ENCODE results near the gene FUZ. TPM values are rescaled to one million over a fixed set of nuclear protein-coding genes. Genes with fewer than 3 reads are reported as not detected.

The FUZ gene
- total RNA-seq, 4 donors from 2014 or later, result 10.5 to 28.8 (median 23.3) TPM

- H3K27me3 ChIP-seq, result no peaks in the 10 kb centered on the region
- peak in 1 of 2 donors; percentile 18 for DNase-seq
- intact Hi-C loops (cut with DNase I; ENCODE audit: low total_unique reads), result no loop called here
- no peaks in the 10 kb centered on the region for H3K36me3 ChIP-seq
- H3K9me3 ChIP-seq, result no peaks in the 10 kb centered on the region
- no peak for TF ChIP-seq CTCF (IDR thresholded peaks at IDR 0.05)
- no peak for TF ChIP-seq POLR2A (IDR thresholded peaks at IDR 0.05)
- no peak overlapping the region for H3K4me3 ChIP-seq
- no peak overlapping the region for H3K27ac ChIP-seq
- peaks cover 0 to 5% of the 10 kb centered on the region in 2 donors for H3K4me1 ChIP-seq
These were observed 44.2 kb upstream of the FUZ start for GRCh38 chr19:49857061-49857837.

GRCh38 chr19:49856574-49857021, 43.5 kb upstream of the FUZ start:
- Histone ChIP-seq H3K27me3 (no peaks in the 10 kb centered on the region), H3K27ac (no peak overlapping the region), H3K4me3 (no peak overlapping the region), H3K4me1 (peaks cover 0 to 11% of the 10 kb centered on the region in 2 donors), H3K9me3 (no peaks in the 10 kb centered on the region), H3K36me3 (no peaks in the 10 kb centered on the region)
- no peak for DNase-seq
- intact Hi-C loops (cut with DNase I; ENCODE audit: low total_unique reads), result no loop called here
- TF ChIP-seq CTCF (IDR thresholded peaks at IDR 0.05), result no peak
- TF ChIP-seq POLR2A (IDR thresholded peaks at IDR 0.05), result no peak

GRCh38 chr19:49855676-49856573, 42.8 kb upstream of the FUZ start:
- intact Hi-C loops (cut with DNase I; ENCODE audit: low total_unique reads), result no loop called here
- H3K4me1 ChIP-seq, result peaks cover 0 to 11% of the 10 kb centered on the region in 2 donors
- no peaks in the 10 kb centered on the region for H3K9me3 ChIP-seq
- H3K4me3 ChIP-seq, result no peak overlapping the region
- DNase-seq, result peak in 1 of 2 donors; percentile 17
- H3K27ac ChIP-seq, result no peak overlapping the region
- TF ChIP-seq POLR2A (IDR thresholded peaks at IDR 0.05) (no peak), CTCF (IDR thresholded peaks at IDR 0.05) (no peak)
- no peaks in the 10 kb centered on the region for H3K27me3 ChIP-seq
- no peaks in the 10 kb centered on the region for H3K36me3 ChIP-seq

GRCh38 chr19:49855277-49855675, 42.2 kb upstream of the FUZ start:
- H3K27me3 ChIP-seq, result no peaks in the 10 kb centered on the region
- H3K4me3 ChIP-seq, result no peak overlapping the region
- peaks cover 0 to 11% of the 10 kb centered on the region in 2 donors for H3K4me1 ChIP-seq
- no peak for DNase-seq
- TF ChIP-seq POLR2A (IDR thresholded peaks at IDR 0.05) (no peak), CTCF (IDR thresholded peaks at IDR 0.05) (no peak)
- H3K9me3 ChIP-seq, result no peaks in the 10 kb centered on the region
- no peaks in the 10 kb centered on the region for H3K36me3 ChIP-seq
- no peak overlapping the region for H3K27ac ChIP-seq
- intact Hi-C loops (cut with DNase I; ENCODE audit: low total_unique reads), result no loop called here
